ENCODE measurements around the gene MAP2K5.

Gene MAP2K5

GRCh38 chr15:67505675-67506572 is 36.6 kb upstream of the MAP2K5 start:
- no peak for TF ChIP-seq CTCF (IDR thresholded peaks at IDR 0.05; ENCODE audit: borderline replicate concordance, insufficient read depth, low read depth, low read length)
- H3K4me3 ChIP-seq (ENCODE audit: low read depth, low read length) = no peak overlapping the region

GRCh38 chr15:67506775-67507747 is 35.4 kb upstream of the MAP2K5 start:
- TF ChIP-seq CTCF (IDR thresholded peaks at IDR 0.05; ENCODE audit: borderline replicate concordance, insufficient read depth, low read depth, low read length) = no peak
- H3K4me3 ChIP-seq (ENCODE audit: low read depth, low read length) = no peak overlapping the region

- TF ChIP-seq CTCF (IDR thresholded peaks at IDR 0.05; ENCODE audit: borderline replicate concordance, insufficient read depth, low read depth, low read length) = no peak
- H3K4me3 ChIP-seq (ENCODE audit: low read depth, low read length) = no peak overlapping the region
Measured at GRCh38 chr15:67508407-67508806, 34.1 kb upstream of the MAP2K5 start.

- TF ChIP-seq CTCF (IDR thresholded peaks at IDR 0.05; ENCODE audit: borderline replicate concordance, insufficient read depth, low read depth, low read length) = no peak
- H3K4me3 ChIP-seq (ENCODE audit: low read depth, low read length) = no peak overlapping the region
Measured at GRCh38 chr15:67509918-67510317, 32.6 kb upstream of the MAP2K5 start.

GRCh38 chr15:67510597-67511190 is 31.8 kb upstream of the MAP2K5 start:
- no peak for TF ChIP-seq CTCF (IDR thresholded peaks at IDR 0.05; ENCODE audit: borderline replicate concordance, insufficient read depth, low read depth, low read length)
- H3K4me3 ChIP-seq (ENCODE audit: low read depth, low read length) = no peak overlapping the region

- no peak overlapping the region for H3K4me3 ChIP-seq (ENCODE audit: low read depth, low read length)
- no peak for TF ChIP-seq CTCF (IDR thresholded peaks at IDR 0.05; ENCODE audit: borderline replicate concordance, insufficient read depth, low read depth, low read length)
Measured at GRCh38 chr15:67511606-67512005, 30.9 kb upstream of the MAP2K5 start.

All from GM12875 (cell line).